Astrocyte (in vitro differentiated cells and primary cell): ENCODE results near the gene RAB4B. TPM values are rescaled to one million over a fixed set of nuclear protein-coding genes. Genes with fewer than 3 reads are reported as not detected.
A peak's percentile ranks its signal among the peaks of the same experiment; 100 is the strongest.

Source experiments
- DNase-seq: peaks from one replicate; pipeline ENCODE4 v3.0.0-alpha.2; 2010; ENCODE audit warnings: low read depth
- FAIRE-seq: peaks from 2 replicates; lab custom pipeline; 2011; peaks lifted over from hg19 to GRCh38; lab: Jason Lieb, UNC
- H2AFZ ChIP-seq: 2 replicates; pipeline ENCODE4 v1.6.0; 2012; ENCODE audit warnings: low read depth, low read length, inconsistent platforms
- H3K27ac ChIP-seq: 2 replicates; pipeline ENCODE4 v1.5.1; 2011; ENCODE audit warnings: low read depth, low read length, inconsistent platforms
- H3K27me3 ChIP-seq: 2 replicates; pipeline ENCODE4 v1.6.0; 2011; ENCODE audit warnings: low read length, inconsistent platforms; ENCODE audit not compliant: insufficient read depth
- H3K36me3 ChIP-seq: 2 replicates; pipeline ENCODE4 v1.5.1; 2011; ENCODE audit warnings: low read length, inconsistent platforms; ENCODE audit not compliant: insufficient read depth
- H3K4me1 ChIP-seq: 2 replicates; pipeline ENCODE4 v1.5.1; 2011; ENCODE audit warnings: low read length, inconsistent platforms; ENCODE audit not compliant: insufficient read depth
- H3K4me2 ChIP-seq: 2 replicates; pipeline ENCODE4 v1.6.0; 2012; ENCODE audit warnings: low read length, inconsistent platforms
- H3K4me3 ChIP-seq: 2 replicates; pipeline ENCODE4 v1.5.1; 2011; ENCODE audit warnings: low read depth, mild to moderate bottlenecking, low read length, inconsistent platforms; ENCODE audit not compliant: insufficient read depth
- H3K79me2 ChIP-seq: 2 replicates; pipeline ENCODE4 v1.6.0; 2012; ENCODE audit warnings: mild to moderate bottlenecking, low read length, inconsistent platforms; ENCODE audit not compliant: insufficient read depth
- H3K9ac ChIP-seq: 2 replicates; pipeline ENCODE4 v1.6.0; 2012; ENCODE audit warnings: mild to moderate bottlenecking, low read length, inconsistent platforms
- H3K9me3 ChIP-seq: 2 replicates; pipeline ENCODE4 v1.5.1; 2012; ENCODE audit warnings: low read depth, mild to moderate bottlenecking, low read length, inconsistent platforms; ENCODE audit not compliant: insufficient read depth
- H4K20me1 ChIP-seq: 2 replicates; pipeline ENCODE4 v1.6.0; 2012; ENCODE audit warnings: low read length, inconsistent platforms; ENCODE audit not compliant: insufficient read depth
- H3K27ac Mint-ChIP-seq: one replicate; pipeline ENCODE4 v1.8.0; 2021; ENCODE audit warnings: mild to moderate bottlenecking, mixed read lengths; ENCODE audit not compliant: unreplicated experiment
- H3K27me3 Mint-ChIP-seq: one replicate; pipeline ENCODE4 v1.8.0; 2021; ENCODE audit warnings: low read depth, mixed read lengths; ENCODE audit not compliant: unreplicated experiment
- H3K36me3 Mint-ChIP-seq: one replicate; pipeline ENCODE4 v1.8.0; 2021; ENCODE audit warnings: low read depth, mixed read lengths; ENCODE audit not compliant: unreplicated experiment
- H3K4me1 Mint-ChIP-seq: one replicate; pipeline ENCODE4 v1.8.0; 2021; ENCODE audit warnings: low read depth, mixed read lengths; ENCODE audit not compliant: unreplicated experiment
- H3K4me3 Mint-ChIP-seq: one replicate; pipeline ENCODE4 v1.8.0; 2021; ENCODE audit warnings: mild to moderate bottlenecking, moderate library complexity, mixed read lengths; ENCODE audit not compliant: unreplicated experiment
- H3K9me3 Mint-ChIP-seq: one replicate; pipeline ENCODE4 v1.8.0; 2021; ENCODE audit warnings: mild to moderate bottlenecking, mixed read lengths; ENCODE audit not compliant: unreplicated experiment
- CTCF ChIP-seq: IDR thresholded peaks from 2 replicates; pipeline ENCODE4 v1.5.1; 2011; ENCODE audit warnings: low read depth, mild to moderate bottlenecking, inconsistent platforms, low read length, moderate library complexity; ENCODE audit not compliant: insufficient read depth
- EZH2 ChIP-seq: IDR thresholded peaks from 2 replicates; pipeline ENCODE4 v1.6.1; 2012; ENCODE audit warnings: mild to moderate bottlenecking, low read length, inconsistent platforms; ENCODE audit not compliant: insufficient read depth
- total RNA-seq: library from RNA; stranded (reverse); gene quantifications from 2 replicates; pipeline ENCODE4 v1.2.1, GENCODE V29; 2021

Gene RAB4B
- total RNA-seq, 1 donor from 2014 or later: 18.8 TPM

GRCh38 chr19:40743926-40744325 is 34.1 kb upstream of the RAB4B start:
- peak overlapping the region; percentile 57 for H3K4me3 Mint-ChIP-seq
- Histone ChIP-seq H4K20me1 (no peaks in the 10 kb centered on the region), H3K4me3 (no peak overlapping the region), H3K4me2 (no peak overlapping the region), H3K36me3 (peaks cover 3% of the 10 kb centered on the region), H3K79me2 (no peaks in the 10 kb centered on the region), H3K9ac (no peak overlapping the region), H3K27ac (no peak overlapping the region), H3K27me3 (no peaks in the 10 kb centered on the region), H3K9me3 (no peaks in the 10 kb centered on the region), H2AFZ (no peak overlapping the region), H3K4me1 (peaks cover 8% of the 10 kb centered on the region)
- FAIRE-seq (no peak), DNase-seq (no peak)
- H3K9me3 Mint-ChIP-seq: no peaks in the 10 kb centered on the region
- TF ChIP-seq CTCF (no peak), EZH2 (no peak)
- H3K27ac Mint-ChIP-seq: no peak overlapping the region
- H3K27me3 Mint-ChIP-seq: no peaks in the 10 kb centered on the region
- peaks cover 14% of the 10 kb centered on the region for H3K4me1 Mint-ChIP-seq
- H3K36me3 Mint-ChIP-seq: peaks cover 15% of the 10 kb centered on the region

DNA sequence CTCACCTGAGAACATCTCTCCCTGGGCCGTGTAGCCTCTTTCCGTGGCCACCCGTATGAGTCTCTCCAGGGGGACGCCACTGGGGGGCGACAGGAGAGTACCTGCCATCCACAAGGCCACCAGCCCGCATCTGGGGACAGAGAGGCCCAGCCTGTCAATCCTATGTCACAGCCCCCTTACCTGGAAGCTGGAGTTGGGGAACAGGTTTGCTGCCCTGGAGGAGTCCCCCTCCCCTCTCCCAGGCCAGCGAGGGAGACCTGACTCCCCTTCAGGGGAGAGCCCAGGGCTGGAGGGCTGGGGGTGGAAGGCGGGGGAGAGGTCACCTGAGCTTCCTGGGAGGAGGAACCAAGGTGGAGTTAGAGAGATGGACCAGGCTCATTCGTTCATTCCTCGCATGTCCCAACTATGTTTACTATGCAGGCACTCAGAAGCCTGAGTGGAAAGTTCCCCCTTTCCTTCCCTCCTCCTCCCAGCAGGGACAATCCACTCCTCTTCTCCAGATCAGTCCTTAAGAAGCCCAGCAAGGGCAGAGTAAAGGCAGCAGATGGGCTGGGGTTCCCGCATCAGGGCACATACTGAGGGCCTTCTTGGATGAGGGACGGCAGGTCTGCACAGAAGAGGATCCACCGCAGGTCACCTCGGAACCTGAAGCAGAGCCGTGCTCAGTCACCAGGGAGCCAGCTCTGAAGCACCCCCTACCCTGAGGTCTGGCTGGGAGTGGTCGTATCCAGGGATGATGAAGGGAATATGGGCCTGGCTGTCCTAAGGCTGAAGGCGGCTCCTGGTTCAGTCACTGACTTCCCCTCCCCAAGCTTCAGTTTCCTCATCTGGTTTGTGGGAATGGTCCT is 33.3 kb upstream of the RAB4B start:
- Histone ChIP-seq H3K4me3 (no peak overlapping the region), H3K79me2 (no peaks in the 10 kb centered on the region), H4K20me1 (no peaks in the 10 kb centered on the region), H2AFZ (peak overlapping the region; percentile 42), H3K9ac (peak overlapping the region; percentile 43), H3K4me2 (peak overlapping the region; percentile 49), H3K27me3 (no peaks in the 10 kb centered on the region), H3K4me1 (peaks cover 10% of the 10 kb centered on the region), H3K27ac (peak overlapping the region; percentile 34), H3K9me3 (no peaks in the 10 kb centered on the region), H3K36me3 (peaks cover under 1% of the 10 kb centered on the region)
- H3K36me3 Mint-ChIP-seq: peaks cover 12% of the 10 kb centered on the region
- no peak for TF ChIP-seq EZH2
- TF ChIP-seq CTCF: no peak
- H3K4me1 Mint-ChIP-seq: peaks cover 14% of the 10 kb centered on the region
- DNase-seq (no peak), FAIRE-seq (no peak)
- H3K27me3 Mint-ChIP-seq: no peaks in the 10 kb centered on the region
- H3K27ac Mint-ChIP-seq: peak overlapping the region; percentile 81
- H3K9me3 Mint-ChIP-seq: no peaks in the 10 kb centered on the region
- H3K4me3 Mint-ChIP-seq: no peak overlapping the region

DNA sequence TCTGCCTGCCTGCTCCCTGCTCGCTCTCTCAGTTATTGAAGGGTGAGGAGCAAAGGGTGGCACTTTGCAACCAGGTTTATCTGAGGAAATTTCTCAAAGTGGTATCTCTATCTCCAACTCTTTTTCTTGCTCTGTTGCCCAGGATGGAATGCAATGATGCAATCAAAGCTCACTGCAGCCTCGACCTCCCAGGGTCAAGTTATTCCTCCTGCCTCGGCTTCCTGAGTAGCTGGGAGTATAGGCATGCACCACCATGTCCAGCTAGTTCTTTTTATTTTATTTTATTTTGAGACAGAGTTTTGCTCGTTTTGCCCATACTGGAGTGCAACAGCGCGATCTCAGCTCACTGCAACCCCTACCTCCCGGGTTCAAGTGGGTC is 32.7 kb upstream of the RAB4B start:
- Mint-ChIP-seq H3K27ac (peak overlapping the region; percentile 81), H3K4me3 (no peak overlapping the region), H3K36me3 (peaks cover 12% of the 10 kb centered on the region), H3K4me1 (peaks cover 14% of the 10 kb centered on the region), H3K27me3 (no peaks in the 10 kb centered on the region), H3K9me3 (no peaks in the 10 kb centered on the region)
- H3K9ac ChIP-seq: peak overlapping the region; percentile 43
- no peak for FAIRE-seq
- H4K20me1 ChIP-seq: no peaks in the 10 kb centered on the region
- H3K27me3 ChIP-seq: no peaks in the 10 kb centered on the region
- peak overlapping the region; percentile 34 for H3K27ac ChIP-seq
- H3K4me3 ChIP-seq: no peak overlapping the region
- H3K4me1 ChIP-seq: peaks cover 15% of the 10 kb centered on the region
- peak; percentile 39 for DNase-seq
- peak overlapping the region; percentile 42 for H2AFZ ChIP-seq
- no peak for TF ChIP-seq EZH2
- no peak for TF ChIP-seq CTCF
- no peaks in the 10 kb centered on the region for H3K9me3 ChIP-seq
- no peaks in the 10 kb centered on the region for H3K36me3 ChIP-seq
- H3K79me2 ChIP-seq: no peaks in the 10 kb centered on the region
- peak overlapping the region; percentile 49 for H3K4me2 ChIP-seq
